Mucosa of gallbladder (tissue), 1 donor: ENCODE data around the gene TCERG1L. TPM values are rescaled to one million over a fixed set of nuclear protein-coding genes. Genes with fewer than 3 reads are reported as not detected.

Experiments
- DNase-seq: peaks from one replicate; pipeline ENCODE4 v3.0.0-alpha.2; 2020; ENCODE audit warnings: low spot score
- total RNA-seq: library from RNA; stranded (reverse); gene quantifications from one replicate; pipeline ENCODE4 v1.2.1, GENCODE V29; 2021
- donor health status: DM: no; HTN: no; CAD: no.

Gene TCERG1L
- total RNA-seq, 1 donor from 2014 or later: not detected

GRCh38 chr10:131126321-131127137 lies 185.0 kb downstream of the TCERG1L start:
- DNase-seq: no peak

- no peak for DNase-seq
Observed at GRCh38 chr10:131125511-131126225, 185.9 kb downstream of the TCERG1L start.

- DNase-seq: no peak
Observed at GRCh38 chr10:131124945-131125344, 186.6 kb downstream of the TCERG1L start.

- no peak for DNase-seq
Observed at GRCh38 chr10:131123496-131123895, 188.0 kb downstream of the TCERG1L start.

GRCh38 chr10:131121511-131122035 lies 189.9 kb downstream of the TCERG1L start:
- no peak for DNase-seq

GRCh38 chr10:131119626-131120355 lies 191.7 kb downstream of the TCERG1L start:
- no peak for DNase-seq

GRCh38 chr10:131117416-131118212 lies 193.9 kb downstream of the TCERG1L start:
- DNase-seq: no peak

GRCh38 chr10:131116991-131117375 lies 194.5 kb downstream of the TCERG1L start:
- no peak for DNase-seq

- no peak for DNase-seq
Observed at GRCh38 chr10:131116216-131116990, 195.1 kb downstream of the TCERG1L start.

GRCh38 chr10:131115801-131116200 lies 195.7 kb downstream of the TCERG1L start:
- DNase-seq: no peak

GRCh38 chr10:131115321-131115720 lies 196.2 kb downstream of the TCERG1L start:
- no peak for DNase-seq

- DNase-seq: no peak
Observed at GRCh38 chr10:131114846-131115245, 196.7 kb downstream of the TCERG1L start.

GRCh38 chr10:131113709-131114291 lies 197.7 kb downstream of the TCERG1L start:
- DNase-seq: no peak

- no peak for DNase-seq
Observed at GRCh38 chr10:131113165-131113564, 198.4 kb downstream of the TCERG1L start.

- no peak for DNase-seq
Observed at GRCh38 chr10:131112691-131113090, 198.8 kb downstream of the TCERG1L start.

- DNase-seq: no peak
Observed at GRCh38 chr10:131111471-131112080, 199.9 kb downstream of the TCERG1L start.

- DNase-seq: no peak
Observed at GRCh38 chr10:131111007-131111406, 200.5 kb downstream of the TCERG1L start.

GRCh38 chr10:131110241-131110783 lies 201.2 kb downstream of the TCERG1L start:
- DNase-seq: no peak

GRCh38 chr10:131109726-131110125 lies 201.8 kb downstream of the TCERG1L start:
- DNase-seq: no peak
